Sigmoid colon (tissue), 4 donors: ENCODE results near the gene SYMPK.

ENCODE experiments used
- EP300 ChIP-seq, 4 donors: sonication (generic); formaldehyde crosslinking; IDR thresholded peaks; one replicate each; pipeline ENCODE4 v1.6.1; 2017; ENCODE audit warnings: antibody characterized with exemption in 4 of 4
- POLR2A ChIP-seq, 2 donors: fragments of 450-650 bp; IDR thresholded peaks; one replicate each; pipeline ENCODE4 v1.6.1; 2016; ENCODE audit warnings: antibody characterized with exemption in 2 of 2, mild to moderate bottlenecking in 2 of 2, moderate library complexity in 2 of 2
- TF ChIP-seq, protein P1 (sequence below), 4 experiments: fragments of 450-650 bp in 3 of 4; fragments of 200-600 bp in 1 of 4; IDR thresholded peaks; one replicate each; pipeline ENCODE4 v1.5.1; 2016 to 2019; ENCODE audit warnings: antibody characterized with exemption in 4 of 4, mild to moderate bottlenecking in 3 of 4, moderate library complexity in 2 of 4

DNA sequence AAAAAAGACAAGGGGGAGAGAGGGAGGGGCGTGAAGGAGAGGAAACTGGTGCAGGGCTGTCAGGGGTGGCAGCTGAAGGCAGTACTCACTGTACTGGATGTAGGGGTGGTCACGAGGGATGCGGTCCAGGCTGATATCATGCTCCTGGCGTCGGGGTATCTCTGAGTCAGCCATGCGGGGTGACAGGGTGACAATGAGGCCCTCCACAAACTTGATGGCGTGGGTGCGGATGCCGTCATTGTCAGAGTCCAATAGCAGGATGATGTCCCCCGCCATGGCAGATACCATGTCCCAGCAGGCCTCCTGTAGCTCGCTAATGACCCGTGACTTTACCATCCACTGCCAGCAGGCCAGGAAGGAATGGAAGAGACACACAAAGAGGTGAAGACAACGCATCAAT is 15.3 kb downstream of the SYMPK start:
- TF ChIP-seq, protein P1, sequence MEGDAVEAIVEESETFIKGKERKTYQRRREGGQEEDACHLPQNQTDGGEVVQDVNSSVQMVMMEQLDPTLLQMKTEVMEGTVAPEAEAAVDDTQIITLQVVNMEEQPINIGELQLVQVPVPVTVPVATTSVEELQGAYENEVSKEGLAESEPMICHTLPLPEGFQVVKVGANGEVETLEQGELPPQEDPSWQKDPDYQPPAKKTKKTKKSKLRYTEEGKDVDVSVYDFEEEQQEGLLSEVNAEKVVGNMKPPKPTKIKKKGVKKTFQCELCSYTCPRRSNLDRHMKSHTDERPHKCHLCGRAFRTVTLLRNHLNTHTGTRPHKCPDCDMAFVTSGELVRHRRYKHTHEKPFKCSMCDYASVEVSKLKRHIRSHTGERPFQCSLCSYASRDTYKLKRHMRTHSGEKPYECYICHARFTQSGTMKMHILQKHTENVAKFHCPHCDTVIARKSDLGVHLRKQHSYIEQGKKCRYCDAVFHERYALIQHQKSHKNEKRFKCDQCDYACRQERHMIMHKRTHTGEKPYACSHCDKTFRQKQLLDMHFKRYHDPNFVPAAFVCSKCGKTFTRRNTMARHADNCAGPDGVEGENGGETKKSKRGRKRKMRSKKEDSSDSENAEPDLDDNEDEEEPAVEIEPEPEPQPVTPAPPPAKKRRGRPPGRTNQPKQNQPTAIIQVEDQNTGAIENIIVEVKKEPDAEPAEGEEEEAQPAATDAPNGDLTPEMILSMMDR (IDR thresholded peaks at IDR 0.05): no peak
- TF ChIP-seq POLR2A (IDR thresholded peaks at IDR 0.05) (no peak), EP300 (IDR thresholded peaks at IDR 0.05) (no peak)
